Activated gamma-delta T cell treated with Interleukin-2 at 50 U/mL for 16 hours (primary cell): ENCODE measurements around the gene KCTD1.

Experiments used
- DNase-seq: peaks from one replicate; pipeline ENCODE4 v3.0.0-alpha.2; 2020

KCTD1 gene

DNA sequence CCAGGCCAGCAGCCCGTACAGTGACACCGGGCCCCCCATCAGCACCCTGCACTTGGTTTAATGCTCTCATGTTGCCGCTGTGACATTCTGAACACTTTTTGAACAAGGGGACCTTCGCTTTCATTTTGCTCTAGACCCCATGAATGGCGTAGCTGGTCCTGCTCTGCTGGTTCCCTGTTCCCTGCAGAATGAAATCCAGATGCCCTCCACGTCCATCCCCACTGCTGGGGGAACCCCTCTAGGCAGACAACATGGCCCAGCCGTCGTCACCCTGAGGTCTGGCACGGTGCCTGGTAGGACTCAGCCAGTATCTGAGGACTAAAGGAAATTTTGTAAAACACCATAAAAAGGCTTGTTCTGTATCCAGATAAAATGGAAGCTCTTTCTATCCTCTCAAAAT is 128.6 kb downstream of the KCTD1 start:
- no peak for DNase-seq

DNA sequence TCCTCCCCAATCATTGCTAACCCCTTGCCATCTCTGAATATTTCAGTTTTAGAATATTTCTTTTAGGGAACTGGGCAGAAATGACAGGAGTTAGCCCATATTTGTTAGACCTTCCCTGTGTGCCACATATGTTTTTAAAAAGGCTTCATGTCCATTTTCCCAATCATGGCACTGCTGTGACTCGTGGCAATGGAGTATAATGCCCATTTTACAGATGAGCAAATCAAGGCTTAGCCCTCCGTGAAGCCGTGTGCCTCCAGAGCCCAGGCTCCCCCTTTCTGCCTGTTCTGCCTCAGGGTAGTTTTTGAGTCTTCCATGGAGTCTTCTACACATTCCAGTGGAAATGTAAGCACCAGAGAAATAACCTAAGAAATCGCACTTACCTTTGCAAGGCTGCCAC is 130.1 kb downstream of the KCTD1 start:
- no peak for DNase-seq

DNA sequence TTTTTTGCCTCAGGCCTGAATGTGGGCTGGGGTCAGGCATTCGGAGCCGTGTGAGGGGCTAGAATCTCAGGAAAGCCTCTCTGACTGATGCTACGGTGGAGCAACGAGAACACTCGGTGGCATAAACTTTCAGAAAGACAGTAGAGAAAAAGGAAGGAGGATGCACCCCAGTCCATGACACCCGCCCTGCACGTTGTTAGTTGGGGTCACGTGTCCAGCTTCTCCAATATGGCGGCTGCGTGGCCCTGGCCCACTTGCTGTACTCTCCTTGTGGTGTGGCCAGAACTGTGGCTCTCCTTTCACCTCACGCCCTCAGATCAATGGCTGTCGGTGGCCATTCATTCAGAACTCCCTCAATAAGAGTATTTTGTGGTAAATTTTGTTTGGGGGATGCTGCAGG is 131.2 kb downstream of the KCTD1 start:
- no peak for DNase-seq

DNA sequence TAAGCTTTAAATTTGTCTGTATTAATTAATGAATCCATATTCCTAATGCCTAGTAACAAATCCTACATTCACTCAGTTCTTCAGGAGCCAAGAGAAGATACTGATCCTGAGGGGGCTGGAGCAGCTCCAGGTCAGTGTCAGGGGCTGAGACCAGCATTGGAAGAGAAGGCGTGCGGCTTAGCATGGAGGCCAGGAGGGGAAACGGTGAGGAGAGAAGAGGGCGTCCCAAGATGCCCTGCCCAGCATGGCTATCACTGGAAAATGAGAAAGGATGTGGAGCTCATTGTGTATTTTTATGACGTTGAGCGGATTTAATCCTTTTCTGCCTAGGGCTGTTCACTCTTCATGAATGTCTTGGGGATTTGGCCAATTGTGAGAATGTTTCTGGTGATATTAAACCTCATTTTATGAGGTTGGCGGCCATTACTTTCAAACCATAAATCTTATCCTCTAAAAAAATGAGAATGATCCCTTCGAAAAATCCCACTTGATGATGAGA is 131.7 kb downstream of the KCTD1 start:
- no peak for DNase-seq

DNA sequence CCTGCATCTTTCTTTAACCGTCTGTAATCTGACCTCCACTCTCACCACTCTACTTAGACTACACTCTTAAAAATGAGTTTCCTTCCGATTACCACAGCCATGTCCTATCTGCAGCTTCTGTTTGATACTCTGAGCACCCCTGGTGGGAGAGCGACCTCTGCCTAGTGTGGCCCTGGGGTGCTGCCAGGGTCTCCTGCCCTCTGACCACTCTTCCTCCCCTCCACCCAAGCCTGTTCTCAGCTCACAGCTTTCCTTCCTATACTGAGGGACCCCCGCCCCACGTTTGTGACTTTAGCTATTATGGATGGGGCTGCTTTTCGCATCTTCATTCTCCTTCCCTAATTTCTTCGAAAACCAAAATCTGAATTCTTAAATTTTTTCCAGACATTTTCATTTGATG is 132.7 kb downstream of the KCTD1 start:
- no peak for DNase-seq

DNA sequence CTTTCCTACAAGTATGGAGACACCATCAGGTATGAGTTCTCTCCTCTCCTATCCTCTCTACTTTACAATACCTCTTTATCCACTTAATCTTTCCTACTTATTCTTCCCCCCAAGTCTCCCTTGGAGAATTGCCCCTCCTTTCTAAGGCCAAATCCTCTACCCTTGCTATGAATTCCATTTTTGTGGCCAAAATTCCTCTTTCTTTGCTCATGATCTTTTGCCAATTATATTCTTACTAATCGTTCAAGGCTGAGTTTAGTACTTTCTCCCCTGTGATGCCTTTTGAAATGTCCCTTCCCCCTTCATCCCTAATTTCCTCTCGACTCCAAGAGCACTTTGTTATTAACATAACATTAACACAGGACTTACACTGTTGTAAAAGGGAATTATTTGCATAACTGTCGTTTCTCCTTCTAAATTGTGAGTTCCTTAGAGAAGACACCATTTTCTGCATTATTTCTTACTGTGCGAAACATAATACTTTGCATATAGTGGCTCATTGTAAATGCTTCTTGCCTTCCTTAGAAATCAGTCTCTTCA is 133.4 kb downstream of the KCTD1 start:
- no peak for DNase-seq

DNA sequence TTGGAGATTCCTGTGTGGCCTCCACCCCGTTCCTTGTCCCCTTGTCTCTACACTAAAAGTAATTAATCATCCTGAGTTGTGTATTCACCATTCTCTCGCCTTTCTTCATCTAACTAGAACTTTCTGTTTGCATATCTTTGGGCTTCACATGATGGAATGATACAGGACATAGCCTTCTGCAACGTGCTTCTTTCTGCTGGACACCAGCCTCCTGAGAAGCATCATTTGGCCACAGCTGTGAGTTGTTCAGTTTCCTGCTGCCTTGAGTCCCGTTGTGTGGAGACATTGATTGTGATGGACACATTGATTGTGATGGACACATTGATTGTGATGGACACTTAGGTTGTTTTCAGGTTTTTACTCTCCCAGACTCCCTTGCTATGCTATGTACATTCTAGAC is 139.3 kb downstream of the KCTD1 start:
- no peak for DNase-seq

DNA sequence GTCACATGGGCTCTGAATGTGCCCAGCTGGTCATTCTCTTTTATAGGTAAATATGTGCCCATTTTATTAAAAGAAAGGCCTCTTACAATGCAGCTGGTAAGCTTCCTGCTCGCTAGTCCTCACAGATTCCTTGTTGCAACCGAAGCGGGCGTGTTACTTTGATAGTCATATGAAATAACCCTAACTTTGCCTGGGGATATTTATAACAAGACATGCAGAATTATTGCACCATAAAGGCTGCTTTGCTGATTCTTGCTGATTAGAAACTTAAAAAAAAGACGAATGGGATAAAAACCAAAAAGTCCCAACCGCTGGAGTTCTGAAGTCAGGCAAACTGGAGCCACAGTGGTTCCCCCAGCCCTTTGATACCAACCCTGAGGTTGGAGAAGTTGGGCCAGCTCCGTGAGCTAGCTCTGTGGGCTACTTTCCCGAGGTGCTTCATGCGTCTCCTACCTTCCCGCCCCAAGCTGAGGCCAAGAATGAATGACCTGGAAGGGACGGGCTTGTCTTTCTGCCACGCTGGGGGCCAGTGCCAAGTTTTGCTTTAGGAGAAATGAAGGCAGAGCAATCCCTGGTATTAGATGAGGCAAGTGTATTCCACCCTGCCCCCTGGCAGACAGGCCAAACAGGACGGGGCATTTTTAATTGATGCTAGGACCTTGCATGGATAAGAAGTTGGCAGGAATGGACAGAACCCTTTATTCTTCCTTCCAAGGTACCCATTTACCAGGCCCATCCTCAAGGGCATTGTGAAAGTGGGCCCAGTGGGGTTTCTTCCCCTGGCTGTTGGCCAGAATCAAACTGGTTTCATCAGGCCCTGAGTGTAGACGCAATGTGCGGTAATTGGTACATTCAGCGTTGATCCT is 140.4 kb downstream of the KCTD1 start:
- DNase-seq, result no peak

DNA sequence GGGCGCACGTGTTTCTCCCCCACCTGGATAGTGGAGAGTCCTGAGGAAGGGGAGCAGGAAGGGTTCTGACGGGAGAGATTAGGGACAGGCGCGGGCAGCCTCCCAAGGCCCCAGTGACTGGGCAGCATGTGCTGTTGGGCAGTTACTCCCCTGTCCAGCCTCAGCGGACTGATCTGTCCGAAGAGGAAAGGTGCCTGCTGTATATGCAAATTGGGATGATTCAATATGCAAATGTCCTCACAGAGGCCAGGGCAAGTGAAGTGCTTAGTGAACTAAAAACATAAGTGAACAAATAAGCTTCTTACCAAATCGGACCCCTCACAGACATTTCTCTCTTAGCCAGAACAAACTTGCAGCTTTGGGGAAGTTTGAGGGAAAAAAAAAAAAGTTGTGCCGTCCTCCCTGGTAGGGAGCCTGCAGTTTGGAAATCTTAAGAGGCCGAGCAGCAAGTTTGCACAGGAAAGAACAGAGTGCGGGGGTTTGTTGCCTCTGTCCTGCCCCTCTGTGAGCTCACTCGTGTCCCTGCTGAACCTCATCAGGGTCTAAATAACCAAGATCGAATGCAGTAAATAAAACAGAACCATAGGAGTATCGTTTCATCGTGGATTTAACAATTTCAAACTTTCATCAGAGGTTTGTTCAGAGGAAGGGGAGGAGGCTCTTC is 141.4 kb downstream of the KCTD1 start:
- no peak for DNase-seq

DNA sequence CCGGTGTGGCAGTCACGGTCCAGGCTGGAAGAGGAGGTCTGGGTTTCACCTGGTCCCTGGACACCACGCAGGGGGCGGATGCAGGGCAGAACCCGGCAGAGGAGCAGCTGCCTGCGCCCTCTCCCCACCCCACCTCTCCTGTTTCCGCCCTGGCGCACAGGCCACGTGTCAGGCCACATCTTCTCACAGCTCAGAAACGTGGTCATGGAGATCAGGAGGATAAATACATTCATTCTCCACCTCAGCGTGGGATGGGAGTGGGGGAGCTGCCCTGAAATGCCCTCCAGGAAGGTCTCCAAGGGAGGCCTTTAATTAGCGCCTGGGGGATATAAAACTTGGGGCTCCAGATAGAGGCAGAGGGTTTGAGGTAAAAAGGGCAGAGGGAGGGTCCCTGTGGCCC is 142.0 kb downstream of the KCTD1 start:
- DNase-seq, result no peak

DNA sequence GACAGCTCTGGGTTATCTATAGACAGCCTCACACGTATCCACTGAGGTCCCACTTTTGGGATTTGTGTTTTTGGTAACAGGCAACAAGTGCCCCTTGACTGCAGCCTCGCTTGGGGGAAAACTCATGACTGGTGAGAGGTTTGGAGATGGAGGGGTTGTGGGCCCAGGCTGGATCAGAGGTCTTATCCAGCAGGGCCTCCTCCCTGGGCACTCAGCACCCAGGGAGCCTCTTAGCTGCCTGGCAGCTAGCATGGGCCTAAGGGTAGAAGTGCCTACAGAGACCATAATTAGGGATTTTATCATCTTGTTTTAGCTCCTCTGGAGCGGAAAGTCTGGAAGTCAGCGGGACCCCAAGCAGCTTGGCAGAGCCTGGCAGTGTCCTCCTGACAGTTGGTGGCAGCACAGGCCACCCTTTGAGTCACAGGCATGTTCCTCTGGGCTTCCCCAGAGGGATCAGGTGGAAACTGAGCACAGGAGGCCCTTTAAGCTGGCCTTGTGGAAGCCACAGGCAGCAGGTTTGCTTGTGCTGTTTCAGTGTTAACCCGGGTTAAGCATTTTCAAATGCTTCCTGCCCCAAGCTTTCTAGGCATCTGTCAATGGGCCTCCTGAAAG is 143.1 kb downstream of the KCTD1 start:
- no peak for DNase-seq
